GM12873 (cell line): ENCODE results near the gene ABR.

Experiments used
- TF ChIP-seq, protein P1 (sequence below): IDR thresholded peaks from 2 replicates; pipeline ENCODE4 v1.5.1; 2012; ENCODE audit warnings: low read depth, mild to moderate bottlenecking, moderate library complexity, low read length, control low read depth; ENCODE audit not compliant: insufficient read depth; ENCODE audit errors: missing control alignments

The ABR gene

GRCh38 chr17:1126801-1127550 lies 52.8 kb downstream of the ABR start:
- TF ChIP-seq, protein P1, sequence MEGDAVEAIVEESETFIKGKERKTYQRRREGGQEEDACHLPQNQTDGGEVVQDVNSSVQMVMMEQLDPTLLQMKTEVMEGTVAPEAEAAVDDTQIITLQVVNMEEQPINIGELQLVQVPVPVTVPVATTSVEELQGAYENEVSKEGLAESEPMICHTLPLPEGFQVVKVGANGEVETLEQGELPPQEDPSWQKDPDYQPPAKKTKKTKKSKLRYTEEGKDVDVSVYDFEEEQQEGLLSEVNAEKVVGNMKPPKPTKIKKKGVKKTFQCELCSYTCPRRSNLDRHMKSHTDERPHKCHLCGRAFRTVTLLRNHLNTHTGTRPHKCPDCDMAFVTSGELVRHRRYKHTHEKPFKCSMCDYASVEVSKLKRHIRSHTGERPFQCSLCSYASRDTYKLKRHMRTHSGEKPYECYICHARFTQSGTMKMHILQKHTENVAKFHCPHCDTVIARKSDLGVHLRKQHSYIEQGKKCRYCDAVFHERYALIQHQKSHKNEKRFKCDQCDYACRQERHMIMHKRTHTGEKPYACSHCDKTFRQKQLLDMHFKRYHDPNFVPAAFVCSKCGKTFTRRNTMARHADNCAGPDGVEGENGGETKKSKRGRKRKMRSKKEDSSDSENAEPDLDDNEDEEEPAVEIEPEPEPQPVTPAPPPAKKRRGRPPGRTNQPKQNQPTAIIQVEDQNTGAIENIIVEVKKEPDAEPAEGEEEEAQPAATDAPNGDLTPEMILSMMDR = no peak

DNA sequence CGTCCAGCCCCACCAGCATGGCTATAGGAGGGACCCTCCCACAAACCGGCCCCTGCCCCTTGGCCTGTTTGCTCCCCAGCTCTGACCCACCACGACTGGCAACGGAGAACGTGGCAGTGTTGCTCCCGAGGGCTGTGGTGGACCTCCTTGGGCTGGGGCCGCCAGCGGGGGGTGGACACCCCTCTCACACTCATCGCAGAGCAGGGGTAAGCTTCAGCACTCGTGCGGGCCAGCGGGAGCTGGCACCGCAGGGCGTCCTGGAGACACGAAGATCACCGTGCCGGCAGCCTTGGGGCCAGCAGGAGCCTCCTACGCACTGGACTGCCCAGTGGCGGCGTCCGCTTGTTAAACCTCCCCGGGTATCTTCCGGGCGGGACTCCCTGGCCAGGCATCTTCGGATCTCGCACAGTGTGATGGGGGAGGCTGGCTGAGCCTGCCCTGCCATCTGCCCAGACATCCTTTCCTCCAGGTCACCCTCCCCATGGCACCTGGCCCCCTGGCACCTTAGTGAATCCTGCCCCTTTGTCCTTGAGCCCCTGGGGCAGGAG lies 53.5 kb downstream of the ABR start:
- TF ChIP-seq, protein P1 = no peak

GRCh38 chr17:1125788-1126145 lies 54.0 kb downstream of the ABR start:
- TF ChIP-seq, protein P1 = no peak

GRCh38 chr17:1124896-1125787 lies 54.6 kb downstream of the ABR start:
- TF ChIP-seq, protein P1 = no peak

GRCh38 chr17:1123921-1124715 lies 55.7 kb downstream of the ABR start:
- TF ChIP-seq, protein P1 = no peak

GRCh38 chr17:1123393-1123831 lies 56.4 kb downstream of the ABR start:
- TF ChIP-seq, protein P1 = no peak
